Psoas muscle (tissue), 8 donors: ENCODE measurements around the gene TSHR. TPM values are rescaled to one million over a fixed set of nuclear protein-coding genes. Genes with fewer than 3 reads are reported as not detected.

ENCODE experiments used
- ATAC-seq, 4 donors: fragments of 200-7000 bp; cut with Tn5 transposase; one replicate each; pipeline ENCODE4 v1.9.1; 2020; ENCODE audit warnings: moderate library complexity in 3 of 4, mild to moderate bottlenecking in 2 of 4
- DNase-seq, 2 donors: peaks; one replicate each; pipeline ENCODE4 v3.0.0-alpha.2; 2020
- H3K27ac ChIP-seq: fragments of 200-600 bp; one replicate; pipeline ENCODE4 v1.8.0; 2022
- H3K27me3 ChIP-seq, 3 donors: fragments of 200-600 bp in 1 of 3; one replicate each; pipeline versions ENCODE4 v1.6.1 to v1.8.0; 2013 to 2022; ENCODE audit warnings: low read length in 2 of 3, mild to moderate bottlenecking in 2 of 3, moderate library complexity in 1 of 3; ENCODE audit not compliant: insufficient read depth in 3 of 3
- H3K36me3 ChIP-seq, 2 donors: fragments of 200-600 bp in 1 of 2; one replicate each; pipeline versions ENCODE4 v1.6.1 to v1.8.0; 2013 to 2022; ENCODE audit warnings: low read depth in 1 of 2, mild to moderate bottlenecking in 1 of 2, moderate library complexity in 1 of 2; ENCODE audit not compliant: insufficient read depth in 1 of 2
- H3K4me1 ChIP-seq: fragments of 200-600 bp; one replicate; pipeline ENCODE4 v1.8.0; 2022
- H3K4me3 ChIP-seq: fragments of 200-600 bp; one replicate; pipeline ENCODE4 v1.8.0; 2022; ENCODE audit warnings: mild to moderate bottlenecking
- H3K9me3 ChIP-seq: fragments of 200-600 bp; one replicate; pipeline ENCODE4 v1.8.0; 2022
- WGBS, 3 donors: extraction: QIAGEN DNeasy Blood & Tissue Kit; methylation state at CpG; one replicate each; pipeline versions ENCODE4 v1.1.6 to v1.1.7; 2013; 5-methylcytosine and 5-hydroxymethylcytosine counted together
- intact Hi-C, 2 donors: fragments of 100-400 bp; cut with DNase I; formaldehyde crosslinking; loops; one replicate each; pipeline versions ENCODE4 v1.11.0 to v1.14.2; 2022
- polyA plus RNA-seq, 3 donors: library from polyadenylated mRNA; stranded (reverse); fragments of 200-250 nt; gene quantifications; one replicate each; pipeline ENCODE4 v1.2.3, GENCODE V29; 2013
- total RNA-seq, 4 donors: library from RNA; stranded (reverse); fragmentation: NEBNext Ultra II Directional in 2 of 4; extraction: Animal tissue kit (Norgen Biotek cat#: 25700) in 2 of 4; gene quantifications; one replicate each; pipeline versions ENCODE4 v1.2.1 to v1.2.4, GENCODE V29; 2021 to 2023
- TF ChIP-seq, protein P1 (sequence below): fragments of 200-600 bp; IDR thresholded peaks from one replicate; pipeline ENCODE4 v1.8.0; 2022; ENCODE audit warnings: antibody characterized with exemption
- donor health status: healthy with polysubstance abuse.
- donor health status: DM: no; HTN: no; CAD: no; lungs with moderate emphysema.
- donor health status: Bipolar disorder and iron deficiency.
- donor health status: healthy.
- donor health status: DM: yes; HTN: yes; CAD: no.
- donor health status: DM: no; HTN: no; CAD: no.
- donor health status: DM: no; HTN: no; CAD: no.
- donor health status: DM: yes; HTN: yes; CAD: no.

TSHR gene
- total and polyA plus RNA-seq, 7 donors: 0.01 to 0.60 (median 0.12) TPM; not detected in 2

- peaks cover 0 to 2% of the 10 kb centered on the region in 2 donors for H3K36me3 ChIP-seq
- ATAC-seq: no peak
- no peaks in the 10 kb centered on the region for H3K27me3 ChIP-seq
- WGBS, 3 donors: 41 to 67% (median 45%) methylated on average over 1 of the region's 1 CpG
- H3K4me1 ChIP-seq: no peaks in the 10 kb centered on the region
- TF ChIP-seq, protein P1, sequence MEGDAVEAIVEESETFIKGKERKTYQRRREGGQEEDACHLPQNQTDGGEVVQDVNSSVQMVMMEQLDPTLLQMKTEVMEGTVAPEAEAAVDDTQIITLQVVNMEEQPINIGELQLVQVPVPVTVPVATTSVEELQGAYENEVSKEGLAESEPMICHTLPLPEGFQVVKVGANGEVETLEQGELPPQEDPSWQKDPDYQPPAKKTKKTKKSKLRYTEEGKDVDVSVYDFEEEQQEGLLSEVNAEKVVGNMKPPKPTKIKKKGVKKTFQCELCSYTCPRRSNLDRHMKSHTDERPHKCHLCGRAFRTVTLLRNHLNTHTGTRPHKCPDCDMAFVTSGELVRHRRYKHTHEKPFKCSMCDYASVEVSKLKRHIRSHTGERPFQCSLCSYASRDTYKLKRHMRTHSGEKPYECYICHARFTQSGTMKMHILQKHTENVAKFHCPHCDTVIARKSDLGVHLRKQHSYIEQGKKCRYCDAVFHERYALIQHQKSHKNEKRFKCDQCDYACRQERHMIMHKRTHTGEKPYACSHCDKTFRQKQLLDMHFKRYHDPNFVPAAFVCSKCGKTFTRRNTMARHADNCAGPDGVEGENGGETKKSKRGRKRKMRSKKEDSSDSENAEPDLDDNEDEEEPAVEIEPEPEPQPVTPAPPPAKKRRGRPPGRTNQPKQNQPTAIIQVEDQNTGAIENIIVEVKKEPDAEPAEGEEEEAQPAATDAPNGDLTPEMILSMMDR: no peak
- intact Hi-C loops: no loop called here
- H3K27ac ChIP-seq: no peak overlapping the region
- DNase-seq: no peak
- H3K9me3 ChIP-seq: no peaks in the 10 kb centered on the region
- H3K4me3 ChIP-seq: no peak overlapping the region
Measured at GRCh38 chr14:81066672-81067071, 111.3 kb downstream of the TSHR start.

- 81 to 91% (median 84%) methylated on average over 2 of the region's 2 CpGs for WGBS, 3 donors
- no peaks in the 10 kb centered on the region for H3K9me3 ChIP-seq
- TF ChIP-seq, protein P1: no peak
- no peaks in the 10 kb centered on the region for H3K4me1 ChIP-seq
- no peak for ATAC-seq
- no peak overlapping the region for H3K27ac ChIP-seq
- DNase-seq: no peak
- no peaks in the 10 kb centered on the region for H3K27me3 ChIP-seq
- peaks cover 0 to 2% of the 10 kb centered on the region in 2 donors for H3K36me3 ChIP-seq
- no peak overlapping the region for H3K4me3 ChIP-seq
- intact Hi-C loops: no loop called here
Measured at GRCh38 chr14:81067156-81067555, 111.7 kb downstream of the TSHR start.

GRCh38 chr14:81068176-81068782, 112.9 kb downstream of the TSHR start:
- Histone ChIP-seq H3K4me3 (no peak overlapping the region), H3K27ac (no peak overlapping the region), H3K27me3 (no peaks in the 10 kb centered on the region), H3K4me1 (no peaks in the 10 kb centered on the region), H3K36me3 (peaks cover 0 to 2% of the 10 kb centered on the region in 2 donors), H3K9me3 (no peaks in the 10 kb centered on the region)
- no peak for ATAC-seq
- DNase-seq: no peak
- TF ChIP-seq, protein P1: no peak
- intact Hi-C loops: no loop called here
- WGBS, 3 donors: 92 to 96% (median 93%) methylated on average over 2 of the region's 2 CpGs

GRCh38 chr14:81070511-81070910, 115.1 kb downstream of the TSHR start:
- peaks cover 0 to 2% of the 10 kb centered on the region in 2 donors for H3K36me3 ChIP-seq
- H3K4me3 ChIP-seq: no peak overlapping the region
- H3K27me3 ChIP-seq: no peaks in the 10 kb centered on the region
- H3K27ac ChIP-seq: no peak overlapping the region
- DNase-seq (no peak), ATAC-seq (no peak)
- H3K9me3 ChIP-seq: no peaks in the 10 kb centered on the region
- intact Hi-C loops: no loop called here
- WGBS, 3 donors: 88 to 91% (median 90%) methylated on average over 2 of the region's 2 CpGs
- TF ChIP-seq, protein P1: no peak
- no peaks in the 10 kb centered on the region for H3K4me1 ChIP-seq

DNA sequence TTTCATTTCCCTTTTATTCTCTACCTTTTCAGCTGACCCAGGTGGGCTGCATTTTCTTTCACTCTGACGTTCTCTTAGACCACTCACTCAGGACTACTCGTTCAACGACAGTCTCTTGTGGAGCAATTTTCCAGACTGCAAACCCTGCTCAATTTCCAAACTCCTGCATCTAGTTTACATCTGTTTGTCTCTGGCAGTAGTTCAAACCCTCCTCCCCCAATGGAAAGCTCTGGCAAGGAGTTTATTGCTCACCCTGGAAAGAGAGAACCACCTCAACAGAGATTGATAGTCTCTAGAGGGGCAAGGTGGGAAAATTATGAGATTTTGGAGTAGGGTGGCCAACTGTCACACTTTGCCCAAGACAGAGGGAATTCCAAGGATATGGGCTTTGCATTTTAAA, 130.2 kb downstream of the TSHR start:
- intact Hi-C loops: no loop called here
- no peak overlapping the region for H3K4me3 ChIP-seq
- H3K4me1 ChIP-seq: no peaks in the 10 kb centered on the region
- TF ChIP-seq, protein P1: no peak
- H3K9me3 ChIP-seq: no peaks in the 10 kb centered on the region
- H3K27ac ChIP-seq: no peak overlapping the region
- ATAC-seq: no peak
- WGBS, 3 donors: 34 to 40% (median 36%) methylated on average over 3 of the region's 3 CpGs
- no peaks in the 10 kb centered on the region for H3K36me3 ChIP-seq
- DNase-seq: no peak
- H3K27me3 ChIP-seq: no peaks in the 10 kb centered on the region
